HG03139 (cell line): ENCODE data around the gene AVPI1.
"Not testable (repeated sequence)": the region's sequence is repeated elsewhere in the genome, so short reads cannot be mapped to it uniquely, and the experiment has no call there.

Experiments used
- ATAC-seq: cut with Tn5 transposase; IDR thresholded peaks from one replicate; pipeline ENCODE4 v1.9.1; 2021; ENCODE audit not compliant: unreplicated experiment

Gene AVPI1

DNA sequence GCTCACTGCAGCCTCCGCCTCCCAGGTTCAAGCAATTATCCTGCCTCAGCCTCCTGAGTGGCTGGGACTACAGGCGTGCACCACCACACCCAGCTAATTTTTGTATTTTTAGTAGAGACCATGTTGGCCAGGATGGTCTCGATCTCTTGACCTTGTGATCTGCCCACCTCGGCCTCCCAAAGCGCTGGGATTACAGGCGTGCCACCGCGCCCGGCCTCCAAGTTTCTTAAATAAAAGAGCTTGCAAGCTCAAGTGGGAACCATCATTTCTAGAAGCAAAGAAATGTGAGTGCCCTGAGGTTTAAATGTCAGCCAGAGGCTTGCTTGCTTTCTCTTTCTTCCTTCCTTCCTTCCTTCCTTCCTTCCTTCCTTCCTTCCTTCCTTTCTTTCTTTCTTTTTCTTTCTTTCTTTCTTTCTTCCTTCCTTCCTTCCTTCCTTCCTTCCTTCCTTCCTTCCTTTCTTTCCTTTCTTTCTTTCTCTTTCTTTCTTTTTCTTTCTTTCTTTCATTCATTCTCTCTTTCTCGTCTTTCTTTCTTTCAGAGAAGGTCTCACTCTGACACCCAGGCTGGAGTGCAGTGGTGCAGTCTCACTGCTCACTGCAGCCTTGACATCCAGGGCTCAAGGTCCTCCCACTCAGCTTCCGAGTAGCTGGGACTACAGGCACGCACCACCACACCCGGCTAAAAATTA lies 44.4 kb downstream of the AVPI1 start:
- ATAC-seq: not testable (repeated sequence)

GRCh38 chr10:97640868-97641811 lies 45.9 kb downstream of the AVPI1 start:
- ATAC-seq: peak; percentile 24

- peak; percentile 98 for ATAC-seq
Observed at GRCh38 chr10:97640174-97640867, 46.7 kb downstream of the AVPI1 start, which contains the start of gene PI4K2A. PI4K2A (plus strand) TSS chr10:97640671; CDS start chr10:97640743, 72 bp downstream.

DNA sequence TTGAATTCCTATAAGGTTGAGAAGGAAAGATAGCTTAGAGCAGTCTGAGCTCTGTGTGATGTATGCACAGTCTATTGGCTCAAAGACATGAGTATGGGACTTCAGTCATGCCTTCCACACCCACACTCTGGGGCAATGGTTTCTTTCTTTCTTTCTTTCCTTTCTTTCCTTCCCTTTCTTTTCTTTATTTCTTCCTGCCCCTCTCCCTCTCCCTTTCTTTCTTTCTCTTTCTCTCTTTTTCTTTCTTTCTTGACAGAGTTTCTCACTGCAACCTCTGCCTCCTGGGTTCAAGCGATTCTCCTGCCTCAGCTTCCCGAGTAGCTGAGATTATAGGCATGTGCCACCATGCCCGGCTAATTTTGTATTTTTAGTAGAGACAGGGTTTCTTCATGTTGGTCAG lies 48.0 kb downstream of the AVPI1 start:
- ATAC-seq: not testable (repeated sequence)

GRCh38 chr10:97635577-97635976 lies 51.5 kb downstream of the AVPI1 start:
- ATAC-seq: no peak

DNA sequence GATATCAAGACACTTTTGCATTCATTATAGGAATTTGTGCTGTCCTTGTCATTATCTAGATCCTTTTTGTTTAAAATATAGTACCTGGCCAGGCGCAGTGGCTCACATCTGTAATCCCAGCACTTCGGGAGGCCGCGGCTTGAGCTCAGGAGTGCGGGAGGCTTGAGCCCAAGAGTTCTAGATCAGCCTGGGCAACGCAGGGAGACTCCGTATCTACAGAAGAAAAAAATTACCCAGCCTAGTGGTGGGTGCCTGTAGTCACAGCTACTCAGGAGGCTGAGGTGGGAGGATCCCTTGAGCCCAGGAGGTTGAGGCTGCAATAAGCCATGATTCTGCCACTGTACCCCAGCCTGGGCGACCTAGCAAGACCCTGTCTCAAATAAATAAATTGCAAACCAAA lies 53.1 kb downstream of the AVPI1 start:
- ATAC-seq: no peak

- peak; percentile 98 for ATAC-seq
Observed at GRCh38 chr10:97632949-97633884, 53.8 kb downstream of the AVPI1 start, which contains the start of gene MORN4. MORN4 (minus strand) TSS chr10:97633500; CDS start chr10:97619653, 13,847 bp downstream.

DNA sequence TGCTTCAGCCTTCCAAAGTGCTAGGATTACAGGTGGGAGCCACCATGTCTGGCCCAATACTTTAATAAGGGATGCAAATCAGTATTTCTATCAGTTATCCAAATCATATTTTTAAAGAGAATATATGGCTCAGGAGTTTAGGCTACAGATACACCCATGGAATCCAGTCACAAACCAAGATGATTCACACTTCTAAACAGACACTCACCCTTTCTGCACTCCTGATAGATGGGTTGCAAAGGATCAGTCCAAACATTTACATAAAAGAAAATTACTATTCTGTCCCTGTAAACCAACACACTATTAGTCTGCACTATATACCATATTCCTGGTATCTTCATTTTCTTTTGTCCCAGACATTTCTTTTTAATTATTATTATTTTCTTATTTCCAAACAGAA lies 55.9 kb downstream of the AVPI1 start:
- no peak for ATAC-seq

DNA sequence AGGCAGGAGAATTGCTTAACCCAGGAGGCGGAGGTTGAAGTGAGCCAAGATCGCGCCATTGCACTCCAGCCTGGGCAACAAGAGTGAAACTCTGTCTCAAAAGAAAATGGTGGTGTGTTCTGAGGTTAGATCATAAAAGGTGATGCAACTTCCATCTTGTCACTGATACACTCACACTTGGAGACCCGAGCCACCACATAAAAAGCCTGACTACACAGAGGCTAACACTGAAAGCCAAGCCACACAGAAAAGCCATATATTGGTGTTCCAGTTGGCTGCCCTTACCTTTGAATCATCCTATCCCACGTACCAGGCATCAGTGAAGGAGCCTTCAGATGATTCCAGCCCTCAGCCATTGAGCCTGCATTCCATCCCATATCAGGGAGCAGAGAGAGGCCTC lies 57.8 kb downstream of the AVPI1 start:
- no peak for ATAC-seq

GRCh38 chr10:97628228-97628627 lies 58.8 kb downstream of the AVPI1 start:
- ATAC-seq: no peak

GRCh38 chr10:97627731-97628130 lies 59.3 kb downstream of the AVPI1 start:
- no peak for ATAC-seq
